H9 (cell line): ENCODE measurements around the gene ZNF12. TPM values are rescaled to one million over a fixed set of nuclear protein-coding genes. Genes with fewer than 3 reads are reported as not detected.

Source experiments
- DNase-seq: peaks from one replicate; pipeline ENCODE4 v3.0.0-alpha.2; 2017
- H2AFZ ChIP-seq: one replicate; pipeline ENCODE4 v1.6.1; 2013; ENCODE audit warnings: mild to moderate bottlenecking, low read length, control low read depth, moderate library complexity
- H2AK5ac ChIP-seq: 2 replicates; pipeline ENCODE4 v1.6.1; 2013; ENCODE audit warnings: low read length, control low read depth, mixed read lengths; ENCODE audit not compliant: insufficient read length
- H2BK120ac ChIP-seq: one replicate; pipeline ENCODE4 v1.6.1; 2013; ENCODE audit warnings: low read depth, mild to moderate bottlenecking, low read length, control low read depth, inconsistent platforms; ENCODE audit not compliant: poor library complexity, severe bottlenecking
- H2BK12ac ChIP-seq: 2 replicates; pipeline ENCODE4 v1.6.1; 2013; ENCODE audit warnings: low read length, control low read depth, mixed read lengths, low read depth; ENCODE audit not compliant: insufficient read length
- H2BK15ac ChIP-seq: 2 replicates; pipeline ENCODE4 v1.6.1; 2013; ENCODE audit warnings: low read depth, low read length, control low read depth
- H2BK20ac ChIP-seq: one replicate; pipeline ENCODE4 v1.6.1; 2013; ENCODE audit warnings: low read depth, mild to moderate bottlenecking, low read length, control low read depth, inconsistent platforms; ENCODE audit not compliant: poor library complexity, severe bottlenecking
- H2BK5ac ChIP-seq: 2 replicates; pipeline ENCODE4 v1.6.1; 2013; ENCODE audit warnings: low read length, control low read depth, mixed read lengths; ENCODE audit not compliant: insufficient read length
- H3K14ac ChIP-seq: 2 replicates; pipeline ENCODE4 v1.6.1; 2013; ENCODE audit warnings: low read length, control low read depth; ENCODE audit not compliant: insufficient read depth
- H3K18ac ChIP-seq: 2 replicates; pipeline ENCODE4 v1.6.1; 2013; ENCODE audit warnings: low read depth, mild to moderate bottlenecking, mixed read lengths, low read length, control low read depth; ENCODE audit not compliant: insufficient read length
- H3K23ac ChIP-seq: 2 replicates; pipeline ENCODE4 v1.6.1; 2013; ENCODE audit warnings: low read length, control low read depth, mixed read lengths, low read depth; ENCODE audit not compliant: insufficient read length
- H3K23me2 ChIP-seq: 2 replicates; pipeline ENCODE4 v1.6.1; 2013; ENCODE audit warnings: low read depth, mild to moderate bottlenecking, mixed read lengths, low read length, control low read depth; ENCODE audit not compliant: insufficient read length, poor library complexity, severe bottlenecking
- H3K27ac ChIP-seq: 2 replicates; pipeline ENCODE4 v1.5.1; 2013; ENCODE audit warnings: low read length, control low read depth, mixed read lengths, low read depth; ENCODE audit not compliant: insufficient read length
- H3K27me3 ChIP-seq: 2 replicates; pipeline ENCODE4 v1.6.1; 2013; ENCODE audit warnings: low read length, control low read depth, inconsistent platforms; ENCODE audit not compliant: insufficient read depth
- H3K4ac ChIP-seq: 2 replicates; pipeline ENCODE4 v1.6.1; 2013; ENCODE audit warnings: low read depth, mild to moderate bottlenecking, control low read depth, inconsistent platforms, low read length, moderate library complexity
- H3K4me1 ChIP-seq: 2 replicates; pipeline ENCODE4 v1.6.1; 2013; ENCODE audit warnings: low read length, control low read depth, inconsistent platforms; ENCODE audit not compliant: insufficient read depth
- H3K4me2 ChIP-seq: 2 replicates; pipeline ENCODE4 v1.6.1; 2013; ENCODE audit warnings: low read length, control low read depth, mixed read lengths; ENCODE audit not compliant: insufficient read length, insufficient read depth
- H3K56ac ChIP-seq: 2 replicates; pipeline ENCODE4 v1.6.1; 2013; ENCODE audit warnings: low read depth, mild to moderate bottlenecking, mixed read lengths, low read length, control low read depth; ENCODE audit not compliant: insufficient read length
- H3K79me1 ChIP-seq: 2 replicates; pipeline ENCODE4 v1.6.1; 2013; ENCODE audit warnings: low read depth, mild to moderate bottlenecking, moderate library complexity, low read length, control low read depth, inconsistent platforms; ENCODE audit not compliant: insufficient read depth, poor library complexity, severe bottlenecking
- H3K79me2 ChIP-seq: 2 replicates; pipeline ENCODE4 v1.6.1; 2013; ENCODE audit warnings: low read length, control low read depth, inconsistent platforms; ENCODE audit not compliant: insufficient read depth
- H3K9ac ChIP-seq: 2 replicates; pipeline ENCODE4 v1.6.1; 2013; ENCODE audit warnings: low read length, control low read depth, mixed read lengths; ENCODE audit not compliant: insufficient read length; ENCODE audit errors: extremely low read depth
- H3K9me3 ChIP-seq: one replicate; pipeline ENCODE4 v1.6.1; 2013; ENCODE audit warnings: low read depth, low read length, inconsistent platforms; ENCODE audit not compliant: control insufficient read depth
- H3T11ph ChIP-seq: one replicate; pipeline ENCODE4 v1.6.1; 2013; ENCODE audit warnings: mild to moderate bottlenecking, low read length, control low read depth, inconsistent platforms
- H4K20me1 ChIP-seq: one replicate; pipeline ENCODE4 v1.6.1; 2013; ENCODE audit not compliant: control insufficient read depth, insufficient read length, insufficient read depth
- H4K5ac ChIP-seq: 2 replicates; pipeline ENCODE4 v1.6.1; 2013; ENCODE audit warnings: low read depth, mild to moderate bottlenecking, mixed read lengths, low read length, control low read depth; ENCODE audit not compliant: insufficient read length
- H4K8ac ChIP-seq: replicated peaks from 2 replicates; pipeline ENCODE4 v1.6.1; 2013; ENCODE audit warnings: low read length, control low read depth, mixed read lengths, low read depth; ENCODE audit not compliant: insufficient read length
- H4K91ac ChIP-seq: 2 replicates; pipeline ENCODE4 v1.6.1; 2013; ENCODE audit warnings: low read depth, mild to moderate bottlenecking, moderate library complexity, mixed read lengths, low read length, control low read depth; ENCODE audit not compliant: insufficient read length
- H3K27ac Mint-ChIP-seq, 3 experiments: 2 replicates in 2 of 3; 3 replicates in 1 of 3; pipeline ENCODE4 v1.8.0; 2020 to 2021; ENCODE audit warnings: mixed read lengths in 3 of 3, mild to moderate bottlenecking in 1 of 3, moderate library complexity in 1 of 3
- H3K27me3 Mint-ChIP-seq: 2 replicates; pipeline ENCODE4 v1.8.0; 2021; ENCODE audit warnings: low read depth, mild to moderate bottlenecking, moderate library complexity, mixed read lengths
- H3K36me3 Mint-ChIP-seq, 3 experiments: 2 replicates in 2 of 3; 3 replicates in 1 of 3; pipeline ENCODE4 v1.8.0; 2020 to 2021; ENCODE audit warnings: low read depth in 3 of 3, mixed read lengths in 3 of 3; ENCODE audit not compliant: insufficient read depth in 1 of 3
- H3K4me1 Mint-ChIP-seq, 2 experiments: 2 replicates each; pipeline ENCODE4 v1.8.0; 2020; ENCODE audit warnings: mixed read lengths in 2 of 2
- H3K4me3 Mint-ChIP-seq, 2 experiments: 2 replicates in 1 of 2; 3 replicates in 1 of 2; pipeline ENCODE4 v1.8.0; 2020 to 2021; ENCODE audit warnings: mild to moderate bottlenecking in 2 of 2, mixed read lengths in 2 of 2, moderate library complexity in 1 of 2
- H3K9me3 Mint-ChIP-seq, 2 experiments: 2 replicates in 1 of 2; 3 replicates in 1 of 2; pipeline ENCODE4 v1.8.0; 2020; ENCODE audit warnings: mild to moderate bottlenecking in 2 of 2, mixed read lengths in 2 of 2, moderate library complexity in 1 of 2
- WGBS: extraction: QIAGEN DNeasy Blood & Tissue Kit; methylation state at CpG from one replicate; pipeline ENCODE4 v1.1.7; 2013; ENCODE audit warnings: missing lambda C conversion rate, low lambda C conversion rate, mixed read lengths; ENCODE audit not compliant: insufficient read length; ENCODE audit errors: extremely low coverage; 5-methylcytosine and 5-hydroxymethylcytosine counted together
- total RNA-seq: library from RNA; stranded (reverse); gene quantifications from 2 replicates; pipeline ENCODE4 v1.2.1, GENCODE V29; 2021
- TF ChIP-seq, protein P1 (sequence below): fragments of 200-600 bp; sonication (generic); conservative IDR thresholded peaks from 3 replicates; pipeline ENCODE4 v1.8.0; 2021; ENCODE audit warnings: antibody characterized with exemption, mild to moderate bottlenecking

Gene ZNF12
- total RNA-seq, 1 experiment from 2014 or later: 19.1 TPM

DNA sequence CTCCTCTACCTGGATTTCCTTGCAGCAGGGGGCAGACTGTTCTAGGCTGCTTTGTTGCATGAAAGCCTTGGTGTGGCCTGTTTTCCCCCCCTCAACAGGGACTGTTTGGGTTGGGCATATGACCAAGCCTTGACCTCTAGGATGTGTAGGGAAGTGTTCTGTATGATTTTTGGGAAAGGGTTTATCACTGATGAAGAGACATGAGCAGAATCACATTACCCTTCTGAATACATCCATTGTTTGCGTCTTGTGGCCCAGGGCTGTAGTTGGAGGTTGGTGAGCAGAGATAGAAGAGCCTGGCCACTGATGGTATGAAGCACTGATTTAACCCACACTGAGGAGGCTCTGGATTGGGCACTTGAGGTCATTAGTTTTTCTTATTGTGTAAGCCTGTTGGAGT lies 26.6 kb downstream of the ZNF12 start:
- Mint-ChIP-seq H3K9me3 (peaks cover 61 to 94% of the 10 kb centered on the region in 2 experiments), H3K4me1 (peaks cover 11 to 13% of the 10 kb centered on the region in 2 experiments), H3K27ac (no peak overlapping the region), H3K4me3 (no peak overlapping the region), H3K36me3 (peaks cover 48 to 84% (median 60%) of the 10 kb centered on the region in 3 experiments), H3K27me3 (peaks cover 16% of the 10 kb centered on the region)
- H4K91ac ChIP-seq: no peak overlapping the region
- H3K23me2 ChIP-seq: no peaks in the 10 kb centered on the region
- H3K9me3 ChIP-seq: peaks cover 81% of the 10 kb centered on the region
- WGBS: no CpG with 5 or more reads among the region's 1 CpG
- H3K27me3 ChIP-seq: no peaks in the 10 kb centered on the region
- H3K4me1 ChIP-seq: no peaks in the 10 kb centered on the region
- no peak overlapping the region for H3K9ac ChIP-seq
- no peaks in the 10 kb centered on the region for H4K20me1 ChIP-seq
- H3K18ac ChIP-seq: no peak overlapping the region
- H4K8ac ChIP-seq: no peak overlapping the region
- H3K27ac ChIP-seq: no peak overlapping the region
- no peaks in the 10 kb centered on the region for H3K79me2 ChIP-seq
- H3K79me1 ChIP-seq: no peaks in the 10 kb centered on the region
- H3K56ac ChIP-seq: no peak overlapping the region
- TF ChIP-seq, protein P1, sequence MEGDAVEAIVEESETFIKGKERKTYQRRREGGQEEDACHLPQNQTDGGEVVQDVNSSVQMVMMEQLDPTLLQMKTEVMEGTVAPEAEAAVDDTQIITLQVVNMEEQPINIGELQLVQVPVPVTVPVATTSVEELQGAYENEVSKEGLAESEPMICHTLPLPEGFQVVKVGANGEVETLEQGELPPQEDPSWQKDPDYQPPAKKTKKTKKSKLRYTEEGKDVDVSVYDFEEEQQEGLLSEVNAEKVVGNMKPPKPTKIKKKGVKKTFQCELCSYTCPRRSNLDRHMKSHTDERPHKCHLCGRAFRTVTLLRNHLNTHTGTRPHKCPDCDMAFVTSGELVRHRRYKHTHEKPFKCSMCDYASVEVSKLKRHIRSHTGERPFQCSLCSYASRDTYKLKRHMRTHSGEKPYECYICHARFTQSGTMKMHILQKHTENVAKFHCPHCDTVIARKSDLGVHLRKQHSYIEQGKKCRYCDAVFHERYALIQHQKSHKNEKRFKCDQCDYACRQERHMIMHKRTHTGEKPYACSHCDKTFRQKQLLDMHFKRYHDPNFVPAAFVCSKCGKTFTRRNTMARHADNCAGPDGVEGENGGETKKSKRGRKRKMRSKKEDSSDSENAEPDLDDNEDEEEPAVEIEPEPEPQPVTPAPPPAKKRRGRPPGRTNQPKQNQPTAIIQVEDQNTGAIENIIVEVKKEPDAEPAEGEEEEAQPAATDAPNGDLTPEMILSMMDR: no peak
- DNase-seq: no peak
- H2BK12ac ChIP-seq: no peak overlapping the region
- H2BK15ac ChIP-seq: no peak overlapping the region
- no peak overlapping the region for H3K14ac ChIP-seq
- H2AFZ ChIP-seq: no peak overlapping the region
- H2BK5ac ChIP-seq: no peak overlapping the region
- H2AK5ac ChIP-seq: no peak overlapping the region
- no peak overlapping the region for H2BK20ac ChIP-seq
- no peak overlapping the region for H3K4ac ChIP-seq
- H4K5ac ChIP-seq: no peak overlapping the region
- H3K23ac ChIP-seq: no peak overlapping the region
- no peak overlapping the region for H3K4me2 ChIP-seq
- H2BK120ac ChIP-seq: no peak overlapping the region
- no peak overlapping the region for H3T11ph ChIP-seq
